ENCODE data around the gene MAP2K5.

MAP2K5 gene

GRCh38 chr15:67799801-67800205 lies 257.3 kb downstream of the MAP2K5 start:
- TF ChIP-seq CTCF (IDR thresholded peaks at IDR 0.05; ENCODE audit: low read depth, low read length), result no peak
- H3K4me3 ChIP-seq (ENCODE audit: low read depth, low read length), result no peak overlapping the region
- in situ Hi-C loops (cut with HindIII; ENCODE audit: low sequenced_read_pairs), result no loop called here
- DNase-seq (ENCODE audit: low read depth, low spot score), result no peak

GRCh38 chr15:67801142-67801541 lies 258.6 kb downstream of the MAP2K5 start:
- H3K4me3 ChIP-seq (ENCODE audit: low read depth, low read length), result no peak overlapping the region
- DNase-seq (ENCODE audit: low read depth, low spot score), result no peak
- in situ Hi-C loops (cut with HindIII; ENCODE audit: low sequenced_read_pairs), result no loop called here

DNA sequence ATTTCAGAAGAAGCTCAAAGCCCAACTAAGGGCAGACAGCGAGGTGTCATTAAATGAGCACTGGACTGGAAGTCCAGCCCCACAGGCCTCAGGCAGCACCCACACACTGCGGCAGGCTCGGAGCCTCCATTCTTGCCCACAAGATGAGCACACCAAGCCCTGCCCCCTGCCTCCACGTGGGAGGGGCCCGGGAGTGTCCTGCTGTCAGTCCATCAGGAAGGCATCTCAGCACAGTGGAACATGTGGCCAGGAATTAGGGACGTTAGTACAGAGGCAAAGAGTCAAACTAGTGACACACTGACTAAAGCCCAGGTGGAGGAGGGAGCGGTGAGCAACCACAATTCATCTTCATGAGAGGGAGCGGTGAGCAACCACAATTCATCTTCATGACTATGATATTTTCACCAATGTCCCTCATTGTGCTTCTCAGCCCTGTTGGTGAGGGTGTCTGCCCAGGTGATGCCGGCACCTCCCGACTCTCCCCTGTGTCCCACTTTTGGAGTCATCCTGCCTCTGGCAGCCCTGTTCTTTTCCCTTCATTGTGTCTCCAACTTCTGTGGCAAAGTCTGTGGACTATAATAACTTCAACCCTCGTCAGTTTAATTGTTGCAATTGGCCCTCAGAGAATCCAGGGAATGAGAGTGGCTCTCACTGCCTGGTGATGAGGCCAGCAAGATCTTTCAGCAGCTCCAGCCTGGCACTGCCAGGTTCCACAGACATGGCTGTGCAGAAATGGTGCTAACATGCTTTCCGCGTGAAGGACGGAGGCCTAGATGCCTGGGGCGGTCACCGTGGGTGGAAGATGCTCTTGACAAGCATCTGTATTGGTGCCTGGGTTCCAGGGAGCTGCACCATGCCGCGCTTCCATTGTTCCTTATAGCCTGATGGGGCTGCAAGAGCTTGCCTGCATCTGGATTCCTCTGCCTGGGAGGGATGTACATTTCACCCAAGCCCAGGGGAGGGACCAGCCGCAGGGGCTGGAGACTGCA lies 259.7 kb downstream of the MAP2K5 start:
- in situ Hi-C loops (cut with HindIII; ENCODE audit: low sequenced_read_pairs), result no loop called here
- DNase-seq (ENCODE audit: low read depth, low spot score), result no peak
- no peak overlapping the region for H3K4me3 ChIP-seq (ENCODE audit: low read depth, low read length)
- no peak for TF ChIP-seq CTCF (IDR thresholded peaks at IDR 0.05; ENCODE audit: low read depth, low read length)

More at GRCh38 chr15:67801142-67801541, 258.6 kb downstream of the MAP2K5 start:
- TF ChIP-seq CTCF (IDR thresholded peaks at IDR 0.05; ENCODE audit: low read depth, low read length), result no peak

- DNase-seq (ENCODE audit: low read depth, low spot score), result no peak
- in situ Hi-C loops (cut with HindIII; ENCODE audit: low sequenced_read_pairs), result no loop called here
- no peak overlapping the region for H3K4me3 ChIP-seq (ENCODE audit: low read depth, low read length)
- TF ChIP-seq CTCF (IDR thresholded peaks at IDR 0.05; ENCODE audit: low read depth, low read length), result no peak
Observed at GRCh38 chr15:67803299-67803698, 260.8 kb downstream of the MAP2K5 start.

GRCh38 chr15:67803996-67804843 lies 261.7 kb downstream of the MAP2K5 start:
- no peak for DNase-seq (ENCODE audit: low read depth, low spot score)
- H3K4me3 ChIP-seq (ENCODE audit: low read depth, low read length), result no peak overlapping the region
- in situ Hi-C loops (cut with HindIII; ENCODE audit: low sequenced_read_pairs), result no loop called here
- TF ChIP-seq CTCF (IDR thresholded peaks at IDR 0.05; ENCODE audit: low read depth, low read length), result no peak

- no peak for TF ChIP-seq CTCF (IDR thresholded peaks at IDR 0.05; ENCODE audit: low read depth, low read length)
- no peak overlapping the region for H3K4me3 ChIP-seq (ENCODE audit: low read depth, low read length)
- DNase-seq (ENCODE audit: low read depth, low spot score), result no peak
- in situ Hi-C loops (cut with HindIII; ENCODE audit: low sequenced_read_pairs), result no loop called here
Observed at GRCh38 chr15:67805008-67805665, 262.6 kb downstream of the MAP2K5 start.
